Measurements from ENCODE around the gene RBBP8NL. TPM values are rescaled to one million over a fixed set of nuclear protein-coding genes. Genes with fewer than 3 reads are reported as not detected.
A peak's percentile ranks its signal among the peaks of the same experiment; 100 is the strongest.

RBBP8NL gene
- total RNA-seq, 1 experiment from 2014 or later, result 14.0 TPM

DNA sequence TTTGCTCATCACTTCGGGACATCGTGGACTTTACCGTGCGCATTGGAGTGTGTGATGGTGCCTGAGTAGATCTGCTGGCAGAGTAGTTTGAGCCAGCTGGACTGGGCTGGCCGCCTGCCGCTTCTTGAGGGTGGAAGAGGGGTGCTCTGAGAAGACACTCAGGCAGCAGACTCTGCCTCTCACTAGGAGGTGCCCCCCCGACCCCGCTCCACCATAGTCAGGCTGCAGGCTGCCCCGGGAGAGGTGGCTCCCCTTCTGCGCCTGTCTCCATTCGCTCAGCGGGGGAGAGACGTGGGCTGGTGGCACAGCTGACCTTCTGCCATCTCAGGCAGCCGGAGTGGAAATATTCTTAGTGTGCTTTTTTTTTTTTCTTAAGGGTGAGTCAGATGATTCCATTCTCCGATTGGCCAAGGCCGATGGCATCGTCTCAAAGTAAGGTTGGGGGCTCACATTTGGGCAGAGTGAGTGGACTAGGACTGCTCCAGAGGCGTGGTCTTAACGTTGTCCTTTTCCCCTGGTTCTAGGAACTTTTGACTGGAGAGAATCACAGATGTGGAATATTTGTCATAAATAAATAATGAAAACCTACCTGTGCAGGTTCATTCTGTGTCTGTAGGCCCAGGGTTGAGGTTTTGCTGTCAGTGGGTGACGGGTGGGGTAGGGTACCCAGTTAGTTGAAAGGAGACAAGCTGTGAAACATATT is 39.3 kb downstream of the RBBP8NL start:
- DNase-seq, result no peak
- peaks cover 55% of the 10 kb centered on the region for H4K20me1 ChIP-seq (ENCODE audit: insufficient read depth)
- H3K4me3 ChIP-seq, result peak overlapping the region; percentile 100
- BruUV-seq (replicated peaks), result TSS peak; percentile 66
- H3K9me2 ChIP-seq (ENCODE audit: insufficient read depth), result no peaks in the 10 kb centered on the region
- peaks cover 61% of the 10 kb centered on the region for H3K79me2 ChIP-seq (ENCODE audit: low read depth)
- intact Hi-C loops (cut with micrococcal nuclease; ENCODE audit: unreplicated experiment), result no loop called here
- H3K27me3 ChIP-seq (ENCODE audit: insufficient read depth, low read depth), result no peaks in the 10 kb centered on the region
- H3K9me3 ChIP-seq (ENCODE audit: insufficient read depth, low read depth), result no peaks in the 10 kb centered on the region
- H3K4me2 ChIP-seq, result peak overlapping the region; percentile 99
- H2AFZ ChIP-seq, result no peak overlapping the region
- peaks cover 21% of the 10 kb centered on the region for H3K4me1 ChIP-seq (replicated peaks; ENCODE audit: insufficient read depth)
- H3K27ac ChIP-seq, result peak overlapping the region; percentile 17; the same call in 1 of the 2 replicates
- POLR2A ChIA-PET (ENCODE audit: unreplicated experiment), result interaction anchor here (0.5 kb wide), 1 partner anchor 179 kb away, joined by 3 read pairs; no protein-coding TSS in a partner anchor
- H3F3A ChIP-seq (ENCODE audit: insufficient read depth, low read depth), result peaks cover 56% of the 10 kb centered on the region
- CTCF ChIA-PET, result no interaction called here
- no peak for TF ChIP-seq EZH2 (IDR thresholded peaks at IDR 0.05; ENCODE audit: low read depth)
- TF ChIP-seq, protein P1, sequence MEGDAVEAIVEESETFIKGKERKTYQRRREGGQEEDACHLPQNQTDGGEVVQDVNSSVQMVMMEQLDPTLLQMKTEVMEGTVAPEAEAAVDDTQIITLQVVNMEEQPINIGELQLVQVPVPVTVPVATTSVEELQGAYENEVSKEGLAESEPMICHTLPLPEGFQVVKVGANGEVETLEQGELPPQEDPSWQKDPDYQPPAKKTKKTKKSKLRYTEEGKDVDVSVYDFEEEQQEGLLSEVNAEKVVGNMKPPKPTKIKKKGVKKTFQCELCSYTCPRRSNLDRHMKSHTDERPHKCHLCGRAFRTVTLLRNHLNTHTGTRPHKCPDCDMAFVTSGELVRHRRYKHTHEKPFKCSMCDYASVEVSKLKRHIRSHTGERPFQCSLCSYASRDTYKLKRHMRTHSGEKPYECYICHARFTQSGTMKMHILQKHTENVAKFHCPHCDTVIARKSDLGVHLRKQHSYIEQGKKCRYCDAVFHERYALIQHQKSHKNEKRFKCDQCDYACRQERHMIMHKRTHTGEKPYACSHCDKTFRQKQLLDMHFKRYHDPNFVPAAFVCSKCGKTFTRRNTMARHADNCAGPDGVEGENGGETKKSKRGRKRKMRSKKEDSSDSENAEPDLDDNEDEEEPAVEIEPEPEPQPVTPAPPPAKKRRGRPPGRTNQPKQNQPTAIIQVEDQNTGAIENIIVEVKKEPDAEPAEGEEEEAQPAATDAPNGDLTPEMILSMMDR (conservative IDR thresholded peaks at IDR 0.05), result no peak
- peaks cover 26% of the 10 kb centered on the region for H3K36me3 ChIP-seq (ENCODE audit: low read depth)

DNA sequence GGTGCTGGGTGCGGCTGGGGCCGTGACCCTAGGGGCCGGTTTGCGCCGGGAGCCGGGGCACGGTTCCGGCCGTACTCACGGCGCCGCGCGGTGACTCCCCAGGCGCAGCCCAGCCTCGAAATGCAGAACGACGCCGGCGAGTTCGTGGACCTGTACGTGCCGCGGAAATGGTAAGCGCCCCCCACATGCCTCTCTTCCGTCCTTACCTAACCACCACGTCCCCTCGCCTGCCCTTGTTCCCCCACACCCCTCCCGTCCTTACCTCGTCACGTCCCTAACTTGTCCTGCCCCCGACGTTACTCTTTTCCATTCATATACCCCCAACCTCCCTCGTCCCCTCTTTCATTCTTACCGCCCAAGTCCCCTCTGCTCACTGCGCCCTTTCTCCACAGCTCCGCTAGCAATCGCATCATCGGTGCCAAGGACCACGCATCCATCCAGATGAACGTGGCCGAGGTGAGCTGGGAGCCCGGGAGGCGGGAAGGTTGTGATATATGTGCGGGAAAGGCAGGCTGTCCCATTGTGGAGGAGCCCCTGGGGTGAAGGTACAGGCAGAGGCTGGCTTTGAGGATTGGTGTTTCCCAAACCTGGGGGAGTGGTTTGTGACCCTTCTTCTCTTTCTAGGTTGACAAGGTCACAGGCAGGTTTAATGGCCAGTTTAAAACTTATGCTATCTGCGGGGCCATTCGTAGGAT is 40.0 kb downstream of the RBBP8NL start:
- peak overlapping the region; percentile 100 for H3K4me3 ChIP-seq
- CTCF ChIA-PET, result interaction anchor here (0.6 kb wide), 1 partner anchor 84 kb away, joined by 3 read pairs; no protein-coding TSS in a partner anchor
- intact Hi-C loops (cut with micrococcal nuclease; ENCODE audit: unreplicated experiment), result no loop called here
- H3K4me2 ChIP-seq, result peak overlapping the region; percentile 99
- peaks cover 61% of the 10 kb centered on the region for H3F3A ChIP-seq (ENCODE audit: insufficient read depth, low read depth)
- peaks cover 52% of the 10 kb centered on the region for H4K20me1 ChIP-seq (ENCODE audit: insufficient read depth)
- no peaks in the 10 kb centered on the region for H3K9me2 ChIP-seq (ENCODE audit: insufficient read depth)
- H3K36me3 ChIP-seq (ENCODE audit: low read depth), result peaks cover 26% of the 10 kb centered on the region
- BruUV-seq (replicated peaks), result no TSS peak
- POLR2A ChIA-PET (ENCODE audit: unreplicated experiment), result interaction anchor here (0.5 to 0.7 kb wide), 3 partner anchors 29 to 178 kb away, joined by 3 to 21 read pairs (median 13); no protein-coding TSS in a partner anchor
- H3K27ac ChIP-seq, result peak overlapping the region; percentile 17; the same call in 1 of the 2 replicates
- peaks cover 21% of the 10 kb centered on the region for H3K4me1 ChIP-seq (replicated peaks; ENCODE audit: insufficient read depth)
- no peaks in the 10 kb centered on the region for H3K27me3 ChIP-seq (ENCODE audit: insufficient read depth, low read depth)
- H3K9me3 ChIP-seq (ENCODE audit: insufficient read depth, low read depth), result no peaks in the 10 kb centered on the region
- H3K79me2 ChIP-seq (ENCODE audit: low read depth), result peaks cover 63% of the 10 kb centered on the region
- DNase-seq, result no peak
- H2AFZ ChIP-seq, result no peak overlapping the region
- TF ChIP-seq, protein P1 (conservative IDR thresholded peaks at IDR 0.05), result no peak
- no peak for TF ChIP-seq EZH2 (IDR thresholded peaks at IDR 0.05; ENCODE audit: low read depth)

DNA sequence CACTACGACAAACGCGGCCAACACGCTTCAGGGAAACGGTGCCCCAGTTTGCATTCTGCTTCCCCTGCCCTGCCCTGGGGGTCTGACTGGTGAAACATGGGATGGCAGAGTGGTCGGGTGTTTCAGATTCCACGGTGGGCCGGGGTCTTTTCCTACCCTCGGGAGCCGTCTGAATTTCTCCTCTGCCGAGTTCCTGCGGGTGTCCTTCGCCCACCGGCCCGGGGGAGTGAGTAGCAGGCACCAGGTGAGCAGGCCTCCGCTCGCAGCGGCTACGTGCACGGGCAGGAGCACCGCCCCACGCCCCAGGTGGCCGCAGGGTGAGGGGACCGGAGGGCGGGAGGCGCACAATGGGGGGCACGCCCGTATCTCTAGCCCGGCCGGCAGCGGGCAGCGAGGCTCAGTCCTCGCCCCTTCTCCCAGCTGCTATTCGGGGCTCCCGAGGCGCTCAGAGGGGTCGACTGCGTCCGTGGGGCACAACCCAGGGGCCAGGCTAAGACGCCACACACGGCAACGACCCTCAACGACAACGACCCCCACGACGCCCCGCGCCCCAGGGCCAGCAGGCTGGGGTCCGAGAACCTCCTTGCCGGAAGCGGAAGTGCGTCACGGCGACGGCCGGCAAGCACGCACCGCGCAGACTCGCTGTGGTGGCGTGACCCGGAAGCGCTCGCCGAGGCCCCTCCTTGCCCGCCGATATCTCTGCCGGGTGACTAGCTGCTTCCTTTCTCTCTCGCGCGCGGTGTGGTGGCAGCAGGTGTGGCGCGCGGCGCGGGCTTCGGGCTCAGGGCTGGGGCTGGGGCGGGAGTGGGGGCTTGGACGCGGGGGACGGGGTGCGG is 40.7 kb downstream of the RBBP8NL start, which contains the start of gene RPS21:
Gene RPS21, plus strand, starts transcription at position 721 of the 836 bp plus-strand sequence. CDS start 236 bp downstream, outside the sequence.
- BruUV-seq (replicated peaks), result TSS peak; percentile 62
- Histone ChIP-seq H3K9me2 (ENCODE audit: insufficient read depth) (no peaks in the 10 kb centered on the region), H3K27me3 (ENCODE audit: insufficient read depth, low read depth) (no peaks in the 10 kb centered on the region), H4K20me1 (ENCODE audit: insufficient read depth) (peaks cover 54% of the 10 kb centered on the region), H3K4me2 (peak within 1 kb of the TSS; percentile 99), H2AFZ (peak within 1 kb of the TSS; percentile 83), H3K27ac (peak within 1 kb of the TSS; percentile 36), H3K4me1 (replicated peaks; ENCODE audit: insufficient read depth) (peaks cover 23% of the 10 kb centered on the region), H3K9me3 (ENCODE audit: insufficient read depth, low read depth) (no peaks in the 10 kb centered on the region), H3K36me3 (ENCODE audit: low read depth) (peaks cover 30% of the 10 kb centered on the region), H3K4me3 (peak within 1 kb of the TSS; percentile 100), H3F3A (ENCODE audit: insufficient read depth, low read depth) (peaks cover 63% of the 10 kb centered on the region), H3K79me2 (ENCODE audit: low read depth) (peaks cover 65% of the 10 kb centered on the region)
- ChIA-PET POLR2A (ENCODE audit: unreplicated experiment) (interaction anchor here (0.7 kb wide), 3 partner anchors 25 to 37 kb away, joined by 5 to 21 read pairs (median 13); no protein-coding TSS in a partner anchor), CTCF (interaction anchor here (0.5 to 0.6 kb wide), 3 partner anchors 18 to 144 kb away, joined by 3 to 5 read pairs (median 3); no protein-coding TSS in a partner anchor)
- intact Hi-C loops (cut with micrococcal nuclease; ENCODE audit: unreplicated experiment), result no loop called here
- no peak for TF ChIP-seq EZH2 (IDR thresholded peaks at IDR 0.05; ENCODE audit: low read depth)
- TF ChIP-seq, protein P1 (conservative IDR thresholded peaks at IDR 0.05), result no peak
- peak; percentile 85 to 93 for DNase-seq

Measured in PC-9 (cell line).